ENCODE data around the gene S100B. TPM values are rescaled to one million over a fixed set of nuclear protein-coding genes. Genes with fewer than 3 reads are reported as not detected.

Gene S100B
- 1.1 TPM for polyA plus RNA-seq (2013, experiment 1 of 2)
- polyA plus RNA-seq (2013, experiment 2 of 2): 0.96 TPM

GRCh38 chr21:46604975-46605766 is at the start of gene S100B:
Gene S100B (minus strand): TSS chr21:46605082. CDS start chr21:46602415, 2,667 bp downstream.
- Histone ChIP-seq H4K91ac (ENCODE audit: low read depth, low read length, poor library complexity) (no peak within 1 kb of the TSS), H4K8ac (ENCODE audit: low read depth, low read length) (peak within 1 kb of the TSS; percentile 20), H2BK120ac (ENCODE audit: low read depth, low read length) (no peak within 1 kb of the TSS), H3K4me3 (ENCODE audit: low read length in 2 of 2) (no peak within 1 kb of the TSS), H3K27me3 (ENCODE audit: control insufficient read depth in 3 of 3, insufficient read depth in 3 of 3, low read depth in 1 of 3, low read length in 3 of 3) (no peaks in the 10 kb centered on the region), H3K36me3 (replicated peaks in 1 of 2; ENCODE audit: control insufficient read depth in 2 of 2, insufficient read depth in 2 of 2, low read length in 2 of 2) (no peaks in the 10 kb centered on the region), H3K4ac (ENCODE audit: low read length) (no peak within 1 kb of the TSS), H2BK12ac (ENCODE audit: low read length) (peak within 1 kb of the TSS; percentile 18), H3K23ac (ENCODE audit: low read depth, low read length, poor library complexity) (no peak within 1 kb of the TSS), H3K18ac (ENCODE audit: low read length) (no peak within 1 kb of the TSS), H3K14ac (ENCODE audit: low read length) (no peak within 1 kb of the TSS), H3K4me2 (ENCODE audit: insufficient read depth, low read length, poor library complexity, severe bottlenecking) (no peak within 1 kb of the TSS), H3K9me3 (replicated peaks in 1 of 2; ENCODE audit: control insufficient read depth in 2 of 2, insufficient read depth in 1 of 2, low read depth in 1 of 2, low read length in 2 of 2) (peaks cover 3 to 4% of the 10 kb centered on the region in 2 donors), H3K9ac (ENCODE audit: low read depth, low read length, poor library complexity) (no peak within 1 kb of the TSS), H3K4me1 (ENCODE audit: control insufficient read depth in 2 of 2, insufficient read depth in 1 of 2, low read depth in 1 of 2, low read length in 2 of 2) (peaks cover 13 to 36% of the 10 kb centered on the region in 2 donors), H3K27ac (replicated peaks; ENCODE audit: low read length) (no peak within 1 kb of the TSS), H2BK15ac (ENCODE audit: low read length) (peak within 1 kb of the TSS; percentile 42), H3K79me1 (ENCODE audit: low read depth, low read length) (no peaks in the 10 kb centered on the region), H2AK5ac (ENCODE audit: low read depth, low read length) (peak within 1 kb of the TSS; percentile 38), H2BK5ac (ENCODE audit: low read length) (no peak within 1 kb of the TSS), H2AFZ (ENCODE audit: low read length) (peak within 1 kb of the TSS; percentile 79)
- WGBS, 2 donors (ENCODE audit: extremely low coverage in 2 of 2, insufficient read length in 2 of 2, insufficient replicate concordance in 1 of 2): no CpG with 5 or more reads among the region's 15 CpGs
- DNase-seq (ENCODE audit: low spot score): no peak

GRCh38 chr21:46651121-46651520 is 46.2 kb upstream of the S100B start:
- no peak overlapping the region for H3K23ac ChIP-seq (ENCODE audit: low read depth, low read length, poor library complexity)
- H3K9me3 ChIP-seq (replicated peaks in 1 of 2; ENCODE audit: control insufficient read depth in 2 of 2, insufficient read depth in 1 of 2, low read depth in 1 of 2, low read length in 2 of 2): peaks cover 10 to 35% of the 10 kb centered on the region in 2 donors
- H2BK15ac ChIP-seq (ENCODE audit: low read length): no peak overlapping the region
- H2AFZ ChIP-seq (ENCODE audit: low read length): no peak overlapping the region
- H3K18ac ChIP-seq (ENCODE audit: low read length): no peak overlapping the region
- no peak overlapping the region for H3K4ac ChIP-seq (ENCODE audit: low read length)
- no peak overlapping the region for H3K4me3 ChIP-seq (ENCODE audit: low read length in 2 of 2)
- H2BK120ac ChIP-seq (ENCODE audit: low read depth, low read length): no peak overlapping the region
- no peak overlapping the region for H2AK5ac ChIP-seq (ENCODE audit: low read depth, low read length)
- no peak for DNase-seq (ENCODE audit: low spot score)
- no peak overlapping the region for H2BK5ac ChIP-seq (ENCODE audit: low read length)
- H2BK12ac ChIP-seq (ENCODE audit: low read length): no peak overlapping the region
- H3K27me3 ChIP-seq (ENCODE audit: control insufficient read depth in 3 of 3, insufficient read depth in 3 of 3, low read depth in 1 of 3, low read length in 3 of 3): no peaks in the 10 kb centered on the region
- WGBS, 2 donors (ENCODE audit: extremely low coverage in 2 of 2, insufficient read length in 2 of 2, insufficient replicate concordance in 1 of 2): no CpG with 5 or more reads among the region's 7 CpGs
- H4K8ac ChIP-seq (ENCODE audit: low read depth, low read length): no peak overlapping the region
- peaks cover 56 to 100% of the 10 kb centered on the region in 2 donors for H3K36me3 ChIP-seq (replicated peaks in 1 of 2; ENCODE audit: control insufficient read depth in 2 of 2, insufficient read depth in 2 of 2, low read length in 2 of 2)
- H3K14ac ChIP-seq (ENCODE audit: low read length): no peak overlapping the region
- H3K79me1 ChIP-seq (ENCODE audit: low read depth, low read length): peaks cover 4% of the 10 kb centered on the region
- H3K4me1 ChIP-seq (ENCODE audit: control insufficient read depth in 2 of 2, insufficient read depth in 1 of 2, low read depth in 1 of 2, low read length in 2 of 2): no peaks in the 10 kb centered on the region
- H3K27ac ChIP-seq (replicated peaks; ENCODE audit: low read length): no peak overlapping the region
- H4K91ac ChIP-seq (ENCODE audit: low read depth, low read length, poor library complexity): no peak overlapping the region
- H3K4me2 ChIP-seq (ENCODE audit: insufficient read depth, low read length, poor library complexity, severe bottlenecking): no peak overlapping the region
- no peak overlapping the region for H3K9ac ChIP-seq (ENCODE audit: low read depth, low read length, poor library complexity)

GRCh38 chr21:46650476-46651098 is 45.7 kb upstream of the S100B start:
- H3K79me1 ChIP-seq (ENCODE audit: low read depth, low read length): peaks cover 6% of the 10 kb centered on the region
- no CpG with 5 or more reads among the region's 14 CpGs for WGBS, 2 donors (ENCODE audit: extremely low coverage in 2 of 2, insufficient read length in 2 of 2, insufficient replicate concordance in 1 of 2)
- peak overlapping the region; percentile 70 for H3K23ac ChIP-seq (ENCODE audit: low read depth, low read length, poor library complexity)
- no peak overlapping the region for H2BK12ac ChIP-seq (ENCODE audit: low read length)
- no peak for DNase-seq (ENCODE audit: low spot score)
- no peak overlapping the region for H3K27ac ChIP-seq (replicated peaks; ENCODE audit: low read length)
- H3K4me3 ChIP-seq (ENCODE audit: low read length in 2 of 2): peak overlapping the region in 1 of 2 donors; percentile 61
- H3K36me3 ChIP-seq (replicated peaks in 1 of 2; ENCODE audit: control insufficient read depth in 2 of 2, insufficient read depth in 2 of 2, low read length in 2 of 2): peaks cover 56 to 100% of the 10 kb centered on the region in 2 donors
- H3K14ac ChIP-seq (ENCODE audit: low read length): no peak overlapping the region
- no peaks in the 10 kb centered on the region for H3K27me3 ChIP-seq (ENCODE audit: control insufficient read depth in 3 of 3, insufficient read depth in 3 of 3, low read depth in 1 of 3, low read length in 3 of 3)
- no peak overlapping the region for H2AK5ac ChIP-seq (ENCODE audit: low read depth, low read length)
- peak overlapping the region; percentile 66 for H3K9ac ChIP-seq (ENCODE audit: low read depth, low read length, poor library complexity)
- no peak overlapping the region for H3K4ac ChIP-seq (ENCODE audit: low read length)
- no peak overlapping the region for H2BK5ac ChIP-seq (ENCODE audit: low read length)
- no peak overlapping the region for H4K91ac ChIP-seq (ENCODE audit: low read depth, low read length, poor library complexity)
- peaks cover 8 to 30% of the 10 kb centered on the region in 2 donors for H3K9me3 ChIP-seq (replicated peaks in 1 of 2; ENCODE audit: control insufficient read depth in 2 of 2, insufficient read depth in 1 of 2, low read depth in 1 of 2, low read length in 2 of 2)
- no peaks in the 10 kb centered on the region for H3K4me1 ChIP-seq (ENCODE audit: control insufficient read depth in 2 of 2, insufficient read depth in 1 of 2, low read depth in 1 of 2, low read length in 2 of 2)
- no peak overlapping the region for H4K8ac ChIP-seq (ENCODE audit: low read depth, low read length)
- no peak overlapping the region for H2AFZ ChIP-seq (ENCODE audit: low read length)
- no peak overlapping the region for H3K4me2 ChIP-seq (ENCODE audit: insufficient read depth, low read length, poor library complexity, severe bottlenecking)
- peak overlapping the region; percentile 32 for H2BK15ac ChIP-seq (ENCODE audit: low read length)
- H2BK120ac ChIP-seq (ENCODE audit: low read depth, low read length): no peak overlapping the region
- H3K18ac ChIP-seq (ENCODE audit: low read length): peak overlapping the region; percentile 36

GRCh38 chr21:46649356-46649755 is 44.5 kb upstream of the S100B start:
- no peaks in the 10 kb centered on the region for H3K4me1 ChIP-seq (ENCODE audit: control insufficient read depth in 2 of 2, insufficient read depth in 1 of 2, low read depth in 1 of 2, low read length in 2 of 2)
- H3K79me1 ChIP-seq (ENCODE audit: low read depth, low read length): peaks cover 6% of the 10 kb centered on the region
- no peak overlapping the region for H3K4ac ChIP-seq (ENCODE audit: low read length)
- DNase-seq (ENCODE audit: low spot score): no peak
- no peak overlapping the region for H2AK5ac ChIP-seq (ENCODE audit: low read depth, low read length)
- H3K4me3 ChIP-seq (ENCODE audit: low read length in 2 of 2): peak overlapping the region in 1 of 2 donors; percentile 48
- H2BK120ac ChIP-seq (ENCODE audit: low read depth, low read length): no peak overlapping the region
- WGBS, 2 donors (ENCODE audit: extremely low coverage in 2 of 2, insufficient read length in 2 of 2, insufficient replicate concordance in 1 of 2): no CpG with 5 or more reads among the region's 19 CpGs
- H4K91ac ChIP-seq (ENCODE audit: low read depth, low read length, poor library complexity): no peak overlapping the region
- H3K14ac ChIP-seq (ENCODE audit: low read length): no peak overlapping the region
- H3K9me3 ChIP-seq (replicated peaks in 1 of 2; ENCODE audit: control insufficient read depth in 2 of 2, insufficient read depth in 1 of 2, low read depth in 1 of 2, low read length in 2 of 2): peaks cover 8 to 23% of the 10 kb centered on the region in 2 donors
- H3K36me3 ChIP-seq (replicated peaks in 1 of 2; ENCODE audit: control insufficient read depth in 2 of 2, insufficient read depth in 2 of 2, low read length in 2 of 2): peaks cover 60 to 100% of the 10 kb centered on the region in 2 donors
- H3K4me2 ChIP-seq (ENCODE audit: insufficient read depth, low read length, poor library complexity, severe bottlenecking): no peak overlapping the region
- no peak overlapping the region for H3K18ac ChIP-seq (ENCODE audit: low read length)
- no peak overlapping the region for H3K27ac ChIP-seq (replicated peaks; ENCODE audit: low read length)
- H4K8ac ChIP-seq (ENCODE audit: low read depth, low read length): no peak overlapping the region
- H2BK15ac ChIP-seq (ENCODE audit: low read length): no peak overlapping the region
- H3K23ac ChIP-seq (ENCODE audit: low read depth, low read length, poor library complexity): no peak overlapping the region
- no peak overlapping the region for H2BK5ac ChIP-seq (ENCODE audit: low read length)
- H2AFZ ChIP-seq (ENCODE audit: low read length): no peak overlapping the region
- H2BK12ac ChIP-seq (ENCODE audit: low read length): no peak overlapping the region
- H3K27me3 ChIP-seq (ENCODE audit: control insufficient read depth in 3 of 3, insufficient read depth in 3 of 3, low read depth in 1 of 3, low read length in 3 of 3): no peaks in the 10 kb centered on the region
- H3K9ac ChIP-seq (ENCODE audit: low read depth, low read length, poor library complexity): peak overlapping the region; percentile 24

All from neuronal stem cell (in vitro differentiated cells).